IPS DF 6.9 (cell line): ENCODE results near the gene RABL2B.

Experiments
- DNase-seq: peaks from one replicate; pipeline ENCODE4 v3.0.0-alpha.2; 2013; ENCODE audit warnings: low read depth, low spot score
- H3K27ac ChIP-seq: one replicate; pipeline ENCODE4 v1.5.1; 2013; ENCODE audit warnings: low read length, control low read depth
- H3K27me3 ChIP-seq: 2 replicates; pipeline ENCODE4 v1.6.1; 2013; ENCODE audit warnings: mild to moderate bottlenecking, low read length; ENCODE audit not compliant: control insufficient read depth, insufficient read depth
- H3K36me3 ChIP-seq: 2 replicates; pipeline ENCODE4 v1.6.1; 2013; ENCODE audit warnings: low read length; ENCODE audit not compliant: control insufficient read depth, insufficient read depth
- H3K4me1 ChIP-seq: 2 replicates; pipeline ENCODE4 v1.6.1; 2013; ENCODE audit warnings: low read length; ENCODE audit not compliant: control insufficient read depth, insufficient read depth
- H3K4me3 ChIP-seq: 2 replicates; pipeline ENCODE4 v1.5.1; 2013; ENCODE audit warnings: mild to moderate bottlenecking, low read length
- H3K9me3 ChIP-seq: 2 replicates; pipeline ENCODE4 v1.6.1; 2013; ENCODE audit warnings: low read length, inconsistent platforms; ENCODE audit not compliant: control insufficient read depth, insufficient read depth
- WGBS: extraction: QIAGEN DNeasy Blood & Tissue Kit; methylation state at CpG from one replicate; pipeline ENCODE4 v1.1.7; 2013; ENCODE audit warnings: mixed read lengths, missing lambda C conversion rate; ENCODE audit not compliant: insufficient read length, insufficient coverage; 5-methylcytosine and 5-hydroxymethylcytosine counted together

Gene RABL2B

GRCh38 chr22:50730941-50731661, 52.3 kb downstream of the RABL2B start:
- WGBS, result no CpG with 5 or more reads among the region's 76 CpGs
- Histone ChIP-seq H3K4me3 (no peak overlapping the region), H3K27ac (no peak overlapping the region), H3K9me3 (no peaks in the 10 kb centered on the region), H3K36me3 (no peaks in the 10 kb centered on the region), H3K27me3 (no peaks in the 10 kb centered on the region), H3K4me1 (peaks cover 2% of the 10 kb centered on the region; the same call in 1 of the 2 replicates)
- no peak for DNase-seq

- H3K27me3 ChIP-seq, result no peaks in the 10 kb centered on the region
- no peak overlapping the region for H3K4me3 ChIP-seq
- WGBS, result no CpG with 5 or more reads among the region's 54 CpGs
- peaks cover 2% of the 10 kb centered on the region; the same call in 1 of the 2 replicates for H3K4me1 ChIP-seq
- H3K9me3 ChIP-seq, result no peaks in the 10 kb centered on the region
- no peak for DNase-seq
- H3K27ac ChIP-seq, result no peak overlapping the region
- no peaks in the 10 kb centered on the region for H3K36me3 ChIP-seq
Observed at GRCh38 chr22:50730013-50730891, 53.2 kb downstream of the RABL2B start.

GRCh38 chr22:50729391-50730012, 53.9 kb downstream of the RABL2B start:
- no peaks in the 10 kb centered on the region for H3K9me3 ChIP-seq
- H3K36me3 ChIP-seq, result no peaks in the 10 kb centered on the region
- DNase-seq, result no peak
- H3K4me1 ChIP-seq, result peaks cover 2% of the 10 kb centered on the region; the same call in 1 of the 2 replicates
- WGBS, result no CpG with 5 or more reads among the region's 21 CpGs
- H3K4me3 ChIP-seq, result no peak overlapping the region
- no peak overlapping the region for H3K27ac ChIP-seq
- no peaks in the 10 kb centered on the region for H3K27me3 ChIP-seq

- Histone ChIP-seq H3K9me3 (no peaks in the 10 kb centered on the region), H3K4me3 (no peak overlapping the region), H3K4me1 (peaks cover 2% of the 10 kb centered on the region; the same call in 1 of the 2 replicates), H3K27ac (no peak overlapping the region), H3K36me3 (no peaks in the 10 kb centered on the region), H3K27me3 (no peaks in the 10 kb centered on the region)
- no CpG with 5 or more reads among the region's 2 CpGs for WGBS
- DNase-seq, result no peak
Observed at GRCh38 chr22:50728523-50728931, 54.9 kb downstream of the RABL2B start.

- Histone ChIP-seq H3K27ac (no peak overlapping the region), H3K9me3 (no peaks in the 10 kb centered on the region), H3K36me3 (no peaks in the 10 kb centered on the region), H3K27me3 (no peaks in the 10 kb centered on the region), H3K4me1 (peaks cover 2% of the 10 kb centered on the region; the same call in 1 of the 2 replicates), H3K4me3 (no peak overlapping the region)
- no CpG with 5 or more reads among the region's 23 CpGs for WGBS
- DNase-seq, result no peak
Observed at GRCh38 chr22:50727678-50728522, 55.5 kb downstream of the RABL2B start.

GRCh38 chr22:50726643-50727340, 56.6 kb downstream of the RABL2B start:
- no peaks in the 10 kb centered on the region for H3K36me3 ChIP-seq
- H3K9me3 ChIP-seq, result no peaks in the 10 kb centered on the region
- no CpG with 5 or more reads among the region's 14 CpGs for WGBS
- H3K4me3 ChIP-seq, result no peak overlapping the region
- H3K27ac ChIP-seq, result no peak overlapping the region
- DNase-seq, result no peak
- peaks cover 1% of the 10 kb centered on the region; the same call in 1 of the 2 replicates for H3K4me1 ChIP-seq
- H3K27me3 ChIP-seq, result peaks cover 3% of the 10 kb centered on the region; the same call in 1 of the 2 replicates

GRCh38 chr22:50725597-50725996, 57.8 kb downstream of the RABL2B start:
- H3K4me3 ChIP-seq, result no peak overlapping the region
- peaks cover 11% of the 10 kb centered on the region; the same call in 1 of the 2 replicates for H3K27me3 ChIP-seq
- no peak for DNase-seq
- no peaks in the 10 kb centered on the region for H3K4me1 ChIP-seq
- no CpG with 5 or more reads among the region's 7 CpGs for WGBS
- H3K9me3 ChIP-seq, result no peaks in the 10 kb centered on the region
- no peaks in the 10 kb centered on the region for H3K36me3 ChIP-seq
- H3K27ac ChIP-seq, result no peak overlapping the region

GRCh38 chr22:50724616-50725015, 58.8 kb downstream of the RABL2B start:
- Histone ChIP-seq H3K9me3 (no peaks in the 10 kb centered on the region), H3K27me3 (peaks cover 17% of the 10 kb centered on the region; the same call in 1 of the 2 replicates), H3K27ac (no peak overlapping the region), H3K36me3 (no peaks in the 10 kb centered on the region), H3K4me3 (no peak overlapping the region), H3K4me1 (no peaks in the 10 kb centered on the region)
- no CpG with 5 or more reads among the region's 8 CpGs for WGBS
- DNase-seq, result no peak

- no peak overlapping the region for H3K4me3 ChIP-seq
- no peak for DNase-seq
- H3K27me3 ChIP-seq, result peaks cover 23% of the 10 kb centered on the region; the same call in 1 of the 2 replicates
- no peaks in the 10 kb centered on the region for H3K4me1 ChIP-seq
- no peaks in the 10 kb centered on the region for H3K36me3 ChIP-seq
- H3K27ac ChIP-seq, result no peak overlapping the region
- no peaks in the 10 kb centered on the region for H3K9me3 ChIP-seq
- no CpG with 5 or more reads among the region's 7 CpGs for WGBS
Observed at GRCh38 chr22:50723991-50724390, 59.4 kb downstream of the RABL2B start.
